ENCODE results near the gene SLC1A2. TPM values are rescaled to one million over a fixed set of nuclear protein-coding genes. Genes with fewer than 3 reads are reported as not detected.

The SLC1A2 gene
- total RNA-seq, 4 donors from 2014 or later = 0.22 to 0.60 (median 0.41) TPM

- Histone ChIP-seq H3K27me3 (no peaks in the 10 kb centered on the region), H3K9me3 (no peaks in the 10 kb centered on the region), H3K4me3 (no peak overlapping the region), H3K4me1 (no peaks in the 10 kb centered on the region), H3K27ac (no peak overlapping the region), H3K36me3 (no peaks in the 10 kb centered on the region)
- TF ChIP-seq CTCF (IDR thresholded peaks at IDR 0.05) (no peak), EP300 (IDR thresholded peaks at IDR 0.05) (peak in 1 of 2 donors; percentile 9)
- no peak for DNase-seq (ENCODE audit: low spot score in 2 of 2)
- 60 to 64% methylated on average over 10 of the region's 10 CpGs for WGBS, 2 donors
Observed at GRCh38 chr11:35260342-35260985, 158.9 kb downstream of the SLC1A2 start.

GRCh38 chr11:35259529-35259928 lies 159.8 kb downstream of the SLC1A2 start:
- Histone ChIP-seq H3K27me3 (no peaks in the 10 kb centered on the region), H3K4me3 (no peak overlapping the region), H3K9me3 (no peaks in the 10 kb centered on the region), H3K27ac (no peak overlapping the region), H3K36me3 (no peaks in the 10 kb centered on the region), H3K4me1 (no peaks in the 10 kb centered on the region)
- WGBS, 2 donors = 83 to 89% methylated on average over 2 of the region's 2 CpGs
- no peak for TF ChIP-seq CTCF (IDR thresholded peaks at IDR 0.05)
- TF ChIP-seq EP300 (IDR thresholded peaks at IDR 0.05) = no peak
- no peak for TF ChIP-seq POLR2A (IDR thresholded peaks at IDR 0.05)
- DNase-seq (ENCODE audit: low spot score in 2 of 2) = no peak

GRCh38 chr11:35257281-35257680 lies 162.1 kb downstream of the SLC1A2 start:
- H3K36me3 ChIP-seq = no peaks in the 10 kb centered on the region
- no peaks in the 10 kb centered on the region for H3K27me3 ChIP-seq
- 47 to 52% methylated on average over 2 of the region's 2 CpGs for WGBS, 2 donors
- H3K9me3 ChIP-seq = no peaks in the 10 kb centered on the region
- no peak overlapping the region for H3K27ac ChIP-seq
- H3K4me3 ChIP-seq = no peak overlapping the region
- TF ChIP-seq POLR2A (IDR thresholded peaks at IDR 0.05) (no peak), EP300 (IDR thresholded peaks at IDR 0.05) (no peak), CTCF (IDR thresholded peaks at IDR 0.05) (no peak)
- no peak for DNase-seq (ENCODE audit: low spot score in 2 of 2)
- H3K4me1 ChIP-seq = no peaks in the 10 kb centered on the region

- DNase-seq (ENCODE audit: low spot score in 2 of 2) = no peak
- Histone ChIP-seq H3K36me3 (no peaks in the 10 kb centered on the region), H3K4me3 (no peak overlapping the region), H3K4me1 (no peaks in the 10 kb centered on the region), H3K27me3 (no peaks in the 10 kb centered on the region), H3K27ac (no peak overlapping the region), H3K9me3 (no peaks in the 10 kb centered on the region)
- TF ChIP-seq CTCF (IDR thresholded peaks at IDR 0.05) = no peak
- no peak for TF ChIP-seq EP300 (IDR thresholded peaks at IDR 0.05)
- TF ChIP-seq POLR2A (IDR thresholded peaks at IDR 0.05) = no peak
Observed at GRCh38 chr11:35256296-35256695, 163.1 kb downstream of the SLC1A2 start.

- Histone ChIP-seq H3K36me3 (no peaks in the 10 kb centered on the region), H3K4me1 (no peaks in the 10 kb centered on the region), H3K27me3 (no peaks in the 10 kb centered on the region), H3K4me3 (no peak overlapping the region), H3K27ac (no peak overlapping the region), H3K9me3 (no peaks in the 10 kb centered on the region)
- TF ChIP-seq EP300 (IDR thresholded peaks at IDR 0.05) = no peak
- no peak for TF ChIP-seq POLR2A (IDR thresholded peaks at IDR 0.05)
- 87 to 92% methylated on average over 2 of the region's 2 CpGs for WGBS, 2 donors
- no peak for DNase-seq (ENCODE audit: low spot score in 2 of 2)
Observed at GRCh38 chr11:35255514-35255913, 163.8 kb downstream of the SLC1A2 start.

GRCh38 chr11:35253237-35253636 lies 166.1 kb downstream of the SLC1A2 start:
- H3K4me3 ChIP-seq = no peak overlapping the region
- H3K27ac ChIP-seq = no peak overlapping the region
- no peaks in the 10 kb centered on the region for H3K27me3 ChIP-seq
- H3K4me1 ChIP-seq = no peaks in the 10 kb centered on the region
- no peak for DNase-seq (ENCODE audit: low spot score in 2 of 2)
- H3K9me3 ChIP-seq = no peaks in the 10 kb centered on the region
- TF ChIP-seq EP300 (IDR thresholded peaks at IDR 0.05) = no peak
- TF ChIP-seq POLR2A (IDR thresholded peaks at IDR 0.05) = no peak
- TF ChIP-seq CTCF (IDR thresholded peaks at IDR 0.05) = no peak
- no peaks in the 10 kb centered on the region for H3K36me3 ChIP-seq
